Measurements from ENCODE around the gene PPP3R1. TPM values are rescaled to one million over a fixed set of nuclear protein-coding genes. Genes with fewer than 3 reads are reported as not detected.
"Not testable (repeated sequence)": the region's sequence is repeated elsewhere in the genome, so short reads cannot be mapped to it uniquely, and the experiment has no call there.

The PPP3R1 gene
- total RNA-seq, 2 donors from 2014 or later = 57.4 to 59.5 TPM

DNA sequence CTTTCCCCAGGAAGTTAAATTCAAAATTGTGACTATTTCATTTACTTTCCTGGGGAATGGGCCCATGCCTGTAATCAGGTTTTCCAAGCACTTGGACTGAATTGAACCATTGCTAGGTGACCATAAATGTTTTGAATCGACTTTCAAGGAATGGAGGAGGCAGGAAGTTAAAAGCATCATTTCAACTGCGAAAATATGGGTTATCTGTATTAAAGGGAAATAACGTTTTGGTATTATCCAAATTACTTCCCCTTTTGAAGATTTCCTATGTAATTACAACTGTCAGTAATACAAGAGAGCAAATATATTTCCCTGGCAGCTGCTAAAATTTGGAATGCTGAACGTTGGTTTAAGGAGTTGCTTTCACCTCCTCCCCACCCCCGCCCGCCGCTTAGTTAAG, 75.7 kb downstream of the PPP3R1 start:
- Mint-ChIP-seq H3K27ac (no peak overlapping the region), H3K27me3 (ENCODE audit: insufficient read depth) (no peaks in the 10 kb centered on the region), H3K9me3 (no peaks in the 10 kb centered on the region), H3K4me1 (no peaks in the 10 kb centered on the region), H3K36me3 (ENCODE audit: low read depth) (peaks cover 27% of the 10 kb centered on the region), H3K4me3 (no peak overlapping the region)
- peaks cover 81% of the 10 kb centered on the region for H3K36me3 ChIP-seq (ENCODE audit: control insufficient read depth, insufficient read depth, low read length)
- no peak overlapping the region for H3K27ac ChIP-seq (ENCODE audit: low read depth, low read length)
- no peak overlapping the region for H3K4me3 ChIP-seq (ENCODE audit: low read length)
- TF ChIP-seq CTCF (conservative IDR thresholded peaks at IDR 0.05) = no peak
- no peaks in the 10 kb centered on the region for H3K4me1 ChIP-seq (ENCODE audit: control insufficient read depth, insufficient read depth, low read length)
- H3K9ac ChIP-seq (ENCODE audit: extremely low read depth, low read length, poor library complexity, severe bottlenecking) = no peak overlapping the region
- no peaks in the 10 kb centered on the region for H3K9me3 ChIP-seq (ENCODE audit: control insufficient read depth, low read length)
- H3K27me3 ChIP-seq (ENCODE audit: control insufficient read depth, insufficient read depth, low read length, poor library complexity, severe bottlenecking) = no peaks in the 10 kb centered on the region
- WGBS, 2 experiments (ENCODE audit: insufficient coverage in 1 of 2, insufficient read length in 1 of 2) = 89 to 100% methylated on average over 6 to 7 of the region's 7 CpGs
- no peak for DNase-seq

DNA sequence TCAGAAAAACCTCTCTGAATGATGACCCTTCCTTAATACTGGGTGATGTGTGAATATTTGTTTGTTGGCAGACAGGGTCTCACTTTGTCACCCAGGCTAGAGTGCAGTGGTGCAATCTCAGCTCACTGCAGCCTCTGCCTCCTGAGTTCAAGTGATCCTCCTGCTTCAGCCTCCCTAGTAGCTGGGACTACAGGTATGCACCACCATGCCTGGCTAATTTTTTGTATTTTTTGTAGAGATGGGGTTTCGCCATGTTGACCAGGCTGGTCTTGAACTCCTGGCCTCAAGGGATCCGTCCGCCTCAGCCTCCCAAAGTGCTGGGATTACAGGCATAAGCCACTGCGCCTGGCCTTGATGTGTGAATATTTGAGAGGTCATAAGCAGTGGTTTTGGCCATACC, 77.1 kb downstream of the PPP3R1 start:
- WGBS, 2 experiments (ENCODE audit: insufficient coverage in 1 of 2, insufficient read length in 1 of 2) = 96% methylated on average over 4 of the region's 4 CpGs
- not testable (repeated sequence) for H3K4me3 Mint-ChIP-seq; H3K27me3 Mint-ChIP-seq (ENCODE audit: insufficient read depth); H3K4me3 ChIP-seq (ENCODE audit: low read length); H3K9ac ChIP-seq (ENCODE audit: extremely low read depth, low read length, poor library complexity, severe bottlenecking); H3K27me3 ChIP-seq (ENCODE audit: control insufficient read depth, insufficient read depth, low read length, poor library complexity, severe bottlenecking); H3K27ac ChIP-seq (ENCODE audit: low read depth, low read length); H3K4me1 Mint-ChIP-seq; H3K9me3 Mint-ChIP-seq; H3K4me1 ChIP-seq (ENCODE audit: control insufficient read depth, insufficient read depth, low read length); H3K9me3 ChIP-seq (ENCODE audit: control insufficient read depth, low read length); DNase-seq; H3K27ac Mint-ChIP-seq
- H3K36me3 ChIP-seq (ENCODE audit: control insufficient read depth, insufficient read depth, low read length) = peaks cover 89% of the 10 kb centered on the region
- H3K36me3 Mint-ChIP-seq (ENCODE audit: low read depth) = peaks cover 22% of the 10 kb centered on the region

- H3K4me1 ChIP-seq (ENCODE audit: control insufficient read depth, insufficient read depth, low read length) = no peaks in the 10 kb centered on the region
- no peak overlapping the region for H3K27ac Mint-ChIP-seq
- peaks cover 22% of the 10 kb centered on the region for H3K36me3 Mint-ChIP-seq (ENCODE audit: low read depth)
These were observed 79.2 kb downstream of the PPP3R1 start for GRCh38 chr2:68172990-68173700.

More at GRCh38 chr2:68172990-68173700, 79.2 kb downstream of the PPP3R1 start:
- Histone ChIP-seq H3K27me3 (ENCODE audit: control insufficient read depth, insufficient read depth, low read length, poor library complexity, severe bottlenecking) (no peaks in the 10 kb centered on the region), H3K36me3 (ENCODE audit: control insufficient read depth, insufficient read depth, low read length) (peaks cover 86% of the 10 kb centered on the region), H3K9me3 (ENCODE audit: control insufficient read depth, low read length) (no peaks in the 10 kb centered on the region), H3K27ac (ENCODE audit: low read depth, low read length) (no peak overlapping the region), H3K9ac (ENCODE audit: extremely low read depth, low read length, poor library complexity, severe bottlenecking) (no peak overlapping the region), H3K4me3 (ENCODE audit: low read length) (no peak overlapping the region)
- Mint-ChIP-seq H3K4me3 (no peak overlapping the region), H3K4me1 (no peaks in the 10 kb centered on the region), H3K27me3 (ENCODE audit: insufficient read depth) (no peaks in the 10 kb centered on the region), H3K9me3 (no peaks in the 10 kb centered on the region)
- no peak for DNase-seq
- no peak for TF ChIP-seq CTCF (conservative IDR thresholded peaks at IDR 0.05)
- WGBS, 2 experiments (ENCODE audit: insufficient coverage in 1 of 2, insufficient read length in 1 of 2) = 98% methylated on average over 7 to 8 of the region's 8 CpGs
